ENCODE measurements around the gene ZFP36L2. TPM values are rescaled to one million over a fixed set of nuclear protein-coding genes. Genes with fewer than 3 reads are reported as not detected.
A peak's percentile ranks its signal among the peaks of the same experiment; 100 is the strongest.

The ZFP36L2 gene
- total and polyA plus RNA-seq, 10 of the 15 experiments (the other 5 are each of a cell fraction or from before 2014, with no cell fraction given): 4.3 to 64.9 (median 19.5) TPM

DNA sequence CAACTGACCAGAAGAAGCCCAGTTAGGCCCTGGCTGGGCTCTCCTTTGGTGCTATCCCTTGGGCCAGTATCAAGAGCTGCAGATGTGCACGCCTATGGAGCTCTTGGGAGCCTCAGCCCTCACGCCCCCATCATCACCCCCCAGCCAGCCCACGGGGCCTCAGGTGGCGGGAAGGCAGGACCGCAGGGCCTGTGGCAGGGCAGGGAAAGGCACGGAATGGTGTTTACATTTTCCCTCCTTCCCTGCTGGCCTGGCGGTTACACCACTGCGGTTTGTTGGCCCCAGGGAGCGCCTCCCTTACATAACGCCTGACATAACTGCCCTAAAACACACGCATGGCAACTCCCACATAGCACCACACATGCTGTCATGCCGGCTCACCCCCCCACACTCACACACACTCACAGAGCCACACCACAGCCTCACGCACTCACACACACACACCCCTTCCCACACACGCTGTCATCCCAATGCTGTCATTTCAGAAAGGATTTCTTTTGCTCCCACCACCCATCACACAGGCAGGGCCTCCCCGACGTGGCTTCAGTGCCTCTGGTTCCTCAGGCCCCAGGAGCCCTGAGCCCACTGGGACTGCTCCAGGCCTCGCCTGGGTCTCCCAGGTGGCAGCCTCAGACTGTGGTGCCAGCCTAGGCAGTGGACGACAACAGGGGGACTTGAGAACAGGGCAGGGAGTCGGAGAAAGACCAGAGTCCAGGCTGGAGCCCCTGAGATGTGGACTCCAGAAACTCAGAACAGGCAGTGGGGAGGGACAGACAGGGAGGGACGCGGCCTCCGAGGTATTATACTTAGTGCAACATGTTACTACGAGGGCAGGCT, 15.7 kb downstream of the ZFP36L2 start (continued):
- TF ChIP-seq ZBTB33 (IDR thresholded peaks at IDR 0.05) (no peak), NRF1 (conservative IDR thresholded peaks at IDR 0.05; ENCODE audit: low read depth, low read length) (no peak), IKZF1 (conservative IDR thresholded peaks at IDR 0.05) (peak; percentile 80), NBN (IDR thresholded peaks at IDR 0.05) (0 out of 2 replicates have a peak, but pooled peaks have one; percentile 41), GABPA (IDR thresholded peaks at IDR 0.05; ENCODE audit: low read depth) (no peak), RUNX3 (IDR thresholded peaks at IDR 0.05; ENCODE audit: low read length) (peak; percentile 79), KAT2A (conservative IDR thresholded peaks at IDR 0.05; ENCODE audit: control insufficient read depth, low read depth, low read length) (no peak), IKZF2 (IDR thresholded peaks at IDR 0.05) (peak; percentile 49 to 63; a peak in 3 of 4 replicates), SMAD1 (IDR thresholded peaks at IDR 0.05; ENCODE audit: low read depth, partially characterized antibody) (no peak), PAX8 (IDR thresholded peaks at IDR 0.05) (no peak), MEF2B (IDR thresholded peaks at IDR 0.05; ENCODE audit: partially characterized antibody, poor library complexity, severe bottlenecking) (peak; percentile 53), BHLHE40 (IDR thresholded peaks at IDR 0.05; ENCODE audit: borderline replicate concordance in 1 of 2, low read depth in 2 of 2, low read length in 1 of 2) (peak in 1 of 2 experiments; percentile 31; a peak in 1 of 4 replicates), SMC3 (IDR thresholded peaks at IDR 0.05; ENCODE audit: borderline replicate concordance, low read length) (no peak), REST (IDR thresholded peaks at IDR 0.05; ENCODE audit: low read depth, low read length) (no peak), ATF7 (IDR thresholded peaks at IDR 0.05; ENCODE audit: low read depth) (peak; percentile 77)
